ENCODE measurements around the gene PITX2. TPM values are rescaled to one million over a fixed set of nuclear protein-coding genes. Genes with fewer than 3 reads are reported as not detected.
A peak's percentile ranks its signal among the peaks of the same experiment; 100 is the strongest.

Gene PITX2
- total and polyA plus RNA-seq, 2 of the 8 experiments (the other 6 are each of a cell fraction or from before 2014, with no cell fraction given) = 0.09 to 0.67 TPM

GRCh38 chr4:110640576-110640975 lies 17.7 kb upstream of the PITX2 start:
- Histone ChIP-seq H3K56ac (replicated peaks; ENCODE audit: insufficient read length, low read depth, low read length) (no peak overlapping the region), H3K4me2 (ENCODE audit: insufficient read depth in 1 of 2, low read depth in 2 of 2, low read length in 2 of 2) (peak overlapping the region; percentile 64 to 93), H4K5ac (ENCODE audit: insufficient read length, low read depth, low read length) (no peak overlapping the region), H3K79me2 (ENCODE audit: control insufficient read depth in 1 of 2, insufficient read depth in 2 of 2, low read length in 2 of 2) (no peaks in the 10 kb centered on the region), H4K8ac (ENCODE audit: extremely low read depth, insufficient read depth, low read length) (no peak overlapping the region), H3K4me3 (ENCODE audit: extremely low read depth in 1 of 4, insufficient read depth in 2 of 4, low read depth in 3 of 4, low read length in 4 of 4) (peak overlapping the region in 1 of 4 experiments; percentile 52; a peak in 2 of 8 replicates), H2AFZ (ENCODE audit: low read length) (no peak overlapping the region), H3K4me1 (replicated peaks in 1 of 4; ENCODE audit: control insufficient read depth in 3 of 4, insufficient read depth in 4 of 4, low read length in 3 of 4) (peaks cover 14 to 35% (median 18%) of the 10 kb centered on the region in 4 experiments), H2BK5ac (ENCODE audit: low read depth, low read length) (no peak overlapping the region), H2BK12ac (ENCODE audit: low read depth, low read length) (peak overlapping the region; percentile 28; the same call in 1 of the 2 replicates), H3K27ac (ENCODE audit: low read depth, low read length) (no peak overlapping the region), H3K36me3 (ENCODE audit: control insufficient read depth in 2 of 4, insufficient read depth in 4 of 4, low read length in 3 of 4) (no peaks in the 10 kb centered on the region), H3K14ac (ENCODE audit: insufficient read length) (no peak overlapping the region), H3K9me3 (ENCODE audit: insufficient read depth in 2 of 2, low read depth in 1 of 2, low read length in 1 of 2) (no peaks in the 10 kb centered on the region), H4K91ac (replicated peaks; ENCODE audit: insufficient read length, low read length) (no peak overlapping the region), H3K27me3 (replicated peaks in 1 of 4; ENCODE audit: control insufficient read depth in 3 of 4, extremely low read depth in 1 of 4, insufficient read depth in 3 of 4, low read length in 3 of 4) (peaks cover 29 to 73% (median 66%) of the 10 kb centered on the region in 4 experiments), H2BK15ac (ENCODE audit: low read length) (peak overlapping the region; percentile 22; the same call in 1 of the 2 replicates), H3K79me1 (ENCODE audit: low read depth, low read length) (no peaks in the 10 kb centered on the region; the same call in 1 of the 2 replicates), H2BK20ac (ENCODE audit: low read length) (no peak overlapping the region), H4K20me1 (replicated peaks in 1 of 2; ENCODE audit: control insufficient read depth in 1 of 2, insufficient read depth in 2 of 2, low read length in 2 of 2) (peaks cover 0 to 7% of the 10 kb centered on the region in 2 experiments), H3K23ac (ENCODE audit: insufficient read length) (no peak overlapping the region), H2BK120ac (replicated peaks; ENCODE audit: low read depth, low read length) (no peak overlapping the region), H3K18ac (ENCODE audit: extremely low read depth, low read length) (no peak overlapping the region), H3K9ac (replicated peaks in 1 of 4; ENCODE audit: extremely low read depth in 1 of 4, low read depth in 3 of 4, low read length in 3 of 4) (no peak overlapping the region), H3K4ac (replicated peaks; ENCODE audit: insufficient read length, low read depth, low read length) (no peak overlapping the region), H2AK5ac (ENCODE audit: low read depth, low read length) (no peak overlapping the region), H3K23me2 (ENCODE audit: low read depth, low read length) (peaks cover 18% of the 10 kb centered on the region)
- peak; percentile 39 for FAIRE-seq
- POLR2A ChIA-PET (ENCODE audit: partially characterized antibody) = interaction anchor here (3.4 kb wide), 1 partner anchor 25 kb away, joined by 13 read pairs; no protein-coding TSS in a partner anchor
- DNase-seq (ENCODE audit: low read depth in 1 of 2, low spot score in 2 of 2) = no peak
- WGBS, 2 experiments (ENCODE audit: extremely low coverage in 1 of 2, insufficient coverage in 1 of 2, insufficient read length in 1 of 2, insufficient replicate concordance in 2 of 2, low coverage in 1 of 2, low lambda C conversion rate in 2 of 2, missing lambda C conversion rate in 1 of 2) = 5% methylated on average over 9 of the region's 9 CpGs; no CpG with 5 or more reads in 1 of the 2 experiments
- CTCF ChIA-PET (ENCODE audit: partially characterized antibody) = interaction anchor here (0.5 to 2.2 kb wide), 11 partner anchors 9 to 1304 kb away, joined by 3 to 12 read pairs (median 3); no protein-coding TSS in a partner anchor
- no peak for TF ChIP-seq FOSL1 (IDR thresholded peaks at IDR 0.05; ENCODE audit: insufficient read depth, low read depth, low read length)
